SU-DHL-6 (cell line): ENCODE measurements around the gene ADCY2.

ENCODE experiments used
- H2AFZ ChIP-seq: fragments of 200-600 bp; sonication (generic); 2 replicates; pipeline ENCODE4 v1.6.1; 2014; ENCODE audit warnings: low read depth, mild to moderate bottlenecking, moderate library complexity, mixed read lengths, antibody characterized with exemption, low read length; ENCODE audit not compliant: severe bottlenecking
- H3F3A ChIP-seq: fragments of 200-600 bp; shearing (Covaris generic); 2 replicates; pipeline ENCODE4 v1.6.0; 2016; ENCODE audit warnings: antibody characterized with exemption, mild to moderate bottlenecking; ENCODE audit not compliant: insufficient read depth
- H3K27ac ChIP-seq: fragments of 200-600 bp; sonication (generic); 2 replicates; pipeline ENCODE4 v1.5.1; 2016; ENCODE audit warnings: low read depth, mild to moderate bottlenecking, low read length, moderate library complexity, mixed read lengths
- H3K27me3 ChIP-seq: fragments of 200-600 bp; sonication (generic), shearing (Covaris generic); 2 replicates; pipeline ENCODE4 v1.6.0; 2014; ENCODE audit warnings: mild to moderate bottlenecking, low read length
- H3K36me3 ChIP-seq: fragments of 200-600 bp; sonication (generic); 2 replicates; pipeline ENCODE4 v1.6.1; 2014; ENCODE audit warnings: mild to moderate bottlenecking, low read length, mixed read lengths
- H3K4me2 ChIP-seq: fragments of 300-600, 200-600 bp; shearing (Covaris generic), sonication (generic); 2 replicates; pipeline ENCODE4 v1.6.0; 2014; ENCODE audit warnings: low read length, low read depth, mild to moderate bottlenecking; ENCODE audit not compliant: poor library complexity, severe bottlenecking
- H3K4me3 ChIP-seq: fragments of 200-600 bp; sonication (generic); 2 replicates; pipeline ENCODE4 v1.5.1; 2014; ENCODE audit warnings: antibody characterized with exemption, low read length, mild to moderate bottlenecking, mixed read lengths; ENCODE audit not compliant: insufficient read depth, poor library complexity, severe bottlenecking
- H3K79me2 ChIP-seq: fragments of 200-600 bp; sonication (generic); 2 replicates; pipeline ENCODE4 v1.6.1; 2014; ENCODE audit warnings: mild to moderate bottlenecking, low read length, moderate library complexity; ENCODE audit not compliant: insufficient read depth
- H3K9ac ChIP-seq: fragments of 200-600 bp; sonication (generic); 2 replicates; pipeline ENCODE4 v1.7.0; 2014; ENCODE audit warnings: mild to moderate bottlenecking, low read length
- H3K9me2 ChIP-seq: fragments of 200-600 bp; sonication (generic); replicated peaks from 2 replicates; pipeline ENCODE4 v1.6.1; 2014; ENCODE audit warnings: low read length; ENCODE audit not compliant: insufficient read depth
- H3K9me3 ChIP-seq: fragments of 200-600 bp; sonication (generic); 2 replicates; pipeline ENCODE4 v1.6.1; 2014; ENCODE audit warnings: low read length, mixed read lengths; ENCODE audit not compliant: insufficient read depth
- H4K20me1 ChIP-seq: fragments of 200-600 bp; sonication (generic); 2 replicates; pipeline ENCODE4 v1.6.1; 2014; ENCODE audit warnings: low read depth, mild to moderate bottlenecking, antibody characterized with exemption, low read length, moderate library complexity, mixed read lengths
- EZH2phosphoT487 ChIP-seq: fragments of 200-600 bp; sonication (generic), shearing (Covaris generic); conservative IDR thresholded peaks from 2 replicates; pipeline ENCODE4 v1.6.1; 2018; ENCODE audit warnings: mild to moderate bottlenecking, antibody characterized with exemption, low read length, moderate library complexity, mixed read lengths
- TF ChIP-seq, protein P1 (sequence below): fragments of 200-600 bp; sonication (generic); IDR thresholded peaks from one replicate; pipeline ENCODE4 v1.5.1; 2017; ENCODE audit warnings: antibody characterized with exemption, mild to moderate bottlenecking, low read length, moderate library complexity; ENCODE audit not compliant: insufficient read depth, poor library complexity, severe bottlenecking

ADCY2 gene

DNA sequence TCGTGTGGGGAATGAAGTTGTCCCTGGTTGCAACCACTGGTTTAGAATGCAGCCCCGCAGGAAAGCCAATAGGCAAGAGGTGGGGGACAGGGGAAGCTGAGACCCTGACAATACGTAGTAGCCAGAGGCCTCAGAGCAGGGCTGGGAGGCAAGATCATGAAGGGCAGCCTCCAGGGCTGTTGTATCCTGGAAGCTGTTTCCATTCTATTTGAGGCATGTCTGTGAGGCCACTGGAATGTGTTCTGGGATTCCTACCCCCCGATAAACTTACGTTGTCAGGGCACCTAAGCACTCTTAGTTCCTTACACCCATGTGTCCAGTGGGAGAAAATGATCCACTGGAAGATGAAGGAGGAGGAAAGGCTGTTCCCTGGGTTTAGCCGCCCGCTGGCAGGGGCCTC is 277.7 kb downstream of the ADCY2 start:
- Histone ChIP-seq H3K36me3 (no peaks in the 10 kb centered on the region), H4K20me1 (no peaks in the 10 kb centered on the region), H3F3A (no peaks in the 10 kb centered on the region), H3K9me2 (no peaks in the 10 kb centered on the region), H2AFZ (no peak overlapping the region), H3K27me3 (no peaks in the 10 kb centered on the region), H3K79me2 (no peaks in the 10 kb centered on the region), H3K4me2 (no peak overlapping the region), H3K9me3 (no peaks in the 10 kb centered on the region), H3K27ac (no peak overlapping the region), H3K4me3 (no peak overlapping the region), H3K9ac (no peak overlapping the region)
- TF ChIP-seq, protein P1, sequence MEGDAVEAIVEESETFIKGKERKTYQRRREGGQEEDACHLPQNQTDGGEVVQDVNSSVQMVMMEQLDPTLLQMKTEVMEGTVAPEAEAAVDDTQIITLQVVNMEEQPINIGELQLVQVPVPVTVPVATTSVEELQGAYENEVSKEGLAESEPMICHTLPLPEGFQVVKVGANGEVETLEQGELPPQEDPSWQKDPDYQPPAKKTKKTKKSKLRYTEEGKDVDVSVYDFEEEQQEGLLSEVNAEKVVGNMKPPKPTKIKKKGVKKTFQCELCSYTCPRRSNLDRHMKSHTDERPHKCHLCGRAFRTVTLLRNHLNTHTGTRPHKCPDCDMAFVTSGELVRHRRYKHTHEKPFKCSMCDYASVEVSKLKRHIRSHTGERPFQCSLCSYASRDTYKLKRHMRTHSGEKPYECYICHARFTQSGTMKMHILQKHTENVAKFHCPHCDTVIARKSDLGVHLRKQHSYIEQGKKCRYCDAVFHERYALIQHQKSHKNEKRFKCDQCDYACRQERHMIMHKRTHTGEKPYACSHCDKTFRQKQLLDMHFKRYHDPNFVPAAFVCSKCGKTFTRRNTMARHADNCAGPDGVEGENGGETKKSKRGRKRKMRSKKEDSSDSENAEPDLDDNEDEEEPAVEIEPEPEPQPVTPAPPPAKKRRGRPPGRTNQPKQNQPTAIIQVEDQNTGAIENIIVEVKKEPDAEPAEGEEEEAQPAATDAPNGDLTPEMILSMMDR, result no peak
- no peak for TF ChIP-seq EZH2phosphoT487

DNA sequence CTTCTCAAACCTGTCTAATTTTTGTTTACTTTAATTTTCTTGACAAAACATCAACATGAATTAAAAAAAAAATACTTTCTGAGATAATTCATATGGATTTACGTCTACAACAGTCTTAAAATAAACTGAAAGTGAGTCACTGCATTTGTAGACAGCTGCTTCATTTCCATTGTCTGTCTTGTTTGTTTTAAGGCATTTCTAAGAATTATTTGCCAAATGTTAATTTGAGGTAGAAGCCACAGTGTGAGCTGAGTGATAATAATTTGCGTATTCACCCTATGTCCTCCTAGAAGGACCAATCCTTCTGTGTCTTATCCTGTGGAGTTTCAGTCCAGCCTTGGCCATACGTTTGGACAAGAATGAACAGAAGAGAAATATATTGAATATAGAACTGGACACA is 280.5 kb downstream of the ADCY2 start:
- Histone ChIP-seq H3K9me2 (no peaks in the 10 kb centered on the region), H3F3A (no peaks in the 10 kb centered on the region), H3K27ac (no peak overlapping the region), H2AFZ (no peak overlapping the region), H3K27me3 (no peaks in the 10 kb centered on the region), H3K9me3 (no peaks in the 10 kb centered on the region), H3K79me2 (no peaks in the 10 kb centered on the region), H3K4me3 (no peak overlapping the region), H3K4me2 (no peak overlapping the region), H4K20me1 (no peaks in the 10 kb centered on the region), H3K9ac (no peak overlapping the region), H3K36me3 (no peaks in the 10 kb centered on the region)
- TF ChIP-seq EZH2phosphoT487, result no peak
- TF ChIP-seq, protein P1, result no peak

DNA sequence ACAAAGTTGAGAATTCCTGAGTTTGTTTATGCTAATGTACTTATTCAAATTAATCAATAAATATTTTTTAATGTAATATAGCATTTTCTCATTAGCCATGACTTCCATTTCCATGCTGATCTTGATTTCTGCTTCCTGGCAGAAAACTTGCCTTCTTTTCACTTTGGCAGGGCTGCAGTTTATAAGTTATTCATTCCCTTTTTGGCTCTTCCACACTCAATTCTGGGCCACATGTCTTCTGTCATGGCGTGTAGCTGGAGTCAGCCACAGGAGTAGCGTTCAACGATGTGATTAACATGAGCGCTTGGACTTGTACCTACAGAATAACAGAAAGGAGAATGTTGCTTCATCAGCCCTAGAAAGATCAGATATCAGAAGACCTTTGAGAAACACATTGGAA is 282.1 kb downstream of the ADCY2 start:
- Histone ChIP-seq H3K4me3 (no peak overlapping the region), H3K36me3 (no peaks in the 10 kb centered on the region), H3K27ac (no peak overlapping the region), H3K9ac (no peak overlapping the region), H2AFZ (no peak overlapping the region), H3K9me2 (no peaks in the 10 kb centered on the region), H4K20me1 (no peaks in the 10 kb centered on the region), H3K9me3 (no peaks in the 10 kb centered on the region), H3K4me2 (no peak overlapping the region), H3K79me2 (no peaks in the 10 kb centered on the region), H3K27me3 (no peaks in the 10 kb centered on the region), H3F3A (no peaks in the 10 kb centered on the region)
- TF ChIP-seq, protein P1, result no peak
- TF ChIP-seq EZH2phosphoT487, result no peak
